ENCODE measurements around the gene THBS3.
"Not testable (repeated sequence)": the region's sequence is repeated elsewhere in the genome, so short reads cannot be mapped to it uniquely, and the experiment has no call there.

THBS3 gene

DNA sequence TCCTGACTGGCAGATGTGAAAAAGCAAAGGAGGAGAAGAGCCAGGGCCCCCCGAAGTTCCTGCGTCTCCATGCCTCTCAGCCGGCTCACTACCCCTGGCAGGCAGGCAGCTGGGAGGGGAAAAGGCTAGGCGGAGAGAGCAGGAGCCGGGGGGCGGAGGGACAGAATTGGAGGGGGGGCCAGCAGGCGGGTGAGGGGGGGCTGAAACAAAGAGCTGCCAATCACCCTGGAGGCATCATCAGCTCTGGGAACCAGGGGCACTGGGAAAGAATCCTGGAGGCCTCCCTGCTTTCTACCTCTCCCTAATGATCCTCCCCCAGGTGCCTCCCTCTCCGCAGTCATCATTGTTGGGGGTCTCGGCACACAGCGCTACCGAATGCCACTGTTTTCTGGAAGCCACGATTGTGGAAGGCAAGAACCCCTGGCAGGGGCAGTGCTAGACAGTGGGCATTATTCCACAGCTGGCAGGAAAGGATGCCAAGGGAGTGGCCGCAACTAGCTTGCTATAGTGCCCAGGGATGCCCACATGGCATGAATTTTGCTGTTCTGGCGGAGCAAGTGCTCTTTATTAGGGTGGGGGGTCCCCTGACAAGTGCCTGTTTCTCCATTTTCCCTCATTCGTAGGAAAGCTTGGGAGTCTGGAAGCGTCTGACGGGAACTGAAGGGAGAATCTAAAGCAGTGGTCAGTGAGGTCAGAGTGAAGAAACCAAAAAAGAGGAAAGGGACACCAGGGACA is at the start of gene THBS3:
Gene THBS3 (minus strand): TSS at position 92 of the 735 bp plus-strand sequence. CDS start 21 bp downstream, at position 71.
- no peak for DNase-seq (ENCODE audit: low read depth, low spot score)

DNA sequence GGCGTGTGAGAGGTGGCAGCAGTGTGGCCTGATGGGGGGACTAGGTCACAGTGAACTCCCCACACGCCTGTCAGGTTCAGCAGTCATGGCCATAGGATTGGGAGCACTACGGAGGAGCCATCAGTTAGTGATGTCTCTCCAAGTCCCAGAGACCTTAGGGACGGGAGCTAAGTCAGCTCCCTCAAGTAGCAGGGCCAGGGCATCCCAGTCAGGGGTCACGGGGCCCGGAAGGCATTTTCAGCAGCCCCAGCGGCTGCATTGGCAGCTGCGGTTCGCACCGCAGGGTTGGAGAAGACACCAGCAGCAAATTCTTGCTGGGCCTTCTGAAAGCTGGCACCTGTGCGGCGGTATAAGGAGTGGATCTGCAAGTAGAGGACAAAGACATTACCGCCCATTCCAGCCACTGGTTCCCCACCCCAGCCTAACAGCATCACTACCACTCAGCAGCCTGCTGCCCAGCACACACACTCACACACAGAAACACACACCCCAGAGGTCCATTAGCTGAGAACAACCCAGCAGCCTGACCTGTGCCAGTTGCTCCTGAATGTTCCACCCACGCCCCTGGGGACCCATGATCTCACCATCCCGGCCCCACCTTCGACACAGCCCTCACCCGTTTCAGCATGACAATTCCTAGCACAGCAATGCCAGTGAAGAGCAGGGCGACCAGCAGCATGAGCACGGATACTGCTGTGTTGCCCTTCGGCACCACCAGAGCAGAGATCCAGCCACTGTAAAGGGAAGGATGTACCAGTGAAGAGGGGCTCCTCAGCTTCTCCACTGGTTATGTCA is 48.6 kb upstream of the THBS3 start:
- DNase-seq (ENCODE audit: low read depth, low spot score) = no peak

DNA sequence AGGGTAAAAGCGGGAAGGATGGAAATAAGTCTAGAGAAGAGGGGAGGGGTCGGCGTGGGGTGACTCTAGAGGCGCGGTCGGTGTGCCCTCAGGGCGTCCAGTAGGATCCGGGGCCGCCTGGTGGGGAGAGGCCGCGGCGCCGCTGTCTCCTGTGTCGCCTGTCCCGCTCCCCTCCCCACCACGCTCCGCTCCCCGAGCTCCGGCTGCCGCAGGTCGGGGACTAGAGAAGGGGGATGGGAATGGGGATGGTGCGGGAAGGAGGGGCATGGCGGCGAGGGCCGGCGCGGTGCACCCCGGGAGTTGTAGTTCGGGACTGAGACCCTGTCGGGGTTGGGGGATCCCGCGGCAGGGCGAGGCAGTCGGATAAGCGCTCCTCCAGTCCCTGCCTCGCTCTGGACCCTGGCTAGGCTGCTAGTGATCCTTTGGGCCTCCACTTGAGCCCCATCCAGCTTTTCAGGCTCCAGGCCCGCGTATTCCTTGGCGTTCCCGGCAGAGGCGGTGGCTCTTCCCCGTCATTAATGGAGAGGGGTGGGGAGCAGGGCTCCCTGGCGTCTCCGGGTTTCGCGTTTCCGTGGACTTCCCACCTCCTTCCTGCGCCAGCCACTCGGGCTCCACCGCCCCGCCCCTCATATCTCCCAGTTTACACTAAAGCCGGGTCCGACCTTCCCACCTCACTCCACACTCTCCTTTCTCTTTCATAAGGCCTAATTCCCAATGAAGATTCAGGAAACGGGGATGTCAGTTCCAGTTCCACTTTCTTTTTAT is 47.7 kb upstream of the THBS3 start, which contains the start of gene ENTREP3:
Gene ENTREP3 (minus strand): TSS at position 241 of the 765 bp plus-strand sequence. CDS start 606 bp downstream, outside the sequence.
- peak; percentile 62 for DNase-seq (ENCODE audit: low read depth, low spot score)

DNA sequence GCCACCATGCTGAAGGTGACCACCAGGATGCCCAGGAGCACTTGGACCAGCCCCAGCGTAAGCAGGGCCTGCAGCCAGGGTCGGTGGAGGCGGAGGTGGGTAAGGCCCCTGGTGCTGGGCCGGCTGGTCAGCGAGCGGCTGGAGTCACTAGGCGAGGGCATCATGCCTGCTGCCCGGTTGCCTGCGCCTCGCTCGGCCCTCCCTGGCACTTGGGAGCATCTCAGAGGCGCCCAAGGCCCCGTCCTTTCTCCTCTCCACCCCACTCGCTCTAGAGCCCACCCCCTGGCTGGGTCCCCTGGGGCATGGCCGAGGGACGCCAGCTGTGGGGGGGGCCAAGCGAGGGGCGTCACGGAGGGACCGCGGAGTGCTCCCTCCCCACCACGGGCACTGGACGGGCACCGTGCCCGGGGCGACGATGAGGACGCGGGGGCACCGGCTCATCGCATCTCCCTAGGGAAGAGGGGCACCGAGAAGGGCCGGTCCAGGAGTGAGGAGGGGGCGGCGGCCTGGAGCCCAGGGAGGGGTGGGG is 47.1 kb upstream of the THBS3 start:
- DNase-seq (ENCODE audit: low read depth, low spot score) = no peak

DNA sequence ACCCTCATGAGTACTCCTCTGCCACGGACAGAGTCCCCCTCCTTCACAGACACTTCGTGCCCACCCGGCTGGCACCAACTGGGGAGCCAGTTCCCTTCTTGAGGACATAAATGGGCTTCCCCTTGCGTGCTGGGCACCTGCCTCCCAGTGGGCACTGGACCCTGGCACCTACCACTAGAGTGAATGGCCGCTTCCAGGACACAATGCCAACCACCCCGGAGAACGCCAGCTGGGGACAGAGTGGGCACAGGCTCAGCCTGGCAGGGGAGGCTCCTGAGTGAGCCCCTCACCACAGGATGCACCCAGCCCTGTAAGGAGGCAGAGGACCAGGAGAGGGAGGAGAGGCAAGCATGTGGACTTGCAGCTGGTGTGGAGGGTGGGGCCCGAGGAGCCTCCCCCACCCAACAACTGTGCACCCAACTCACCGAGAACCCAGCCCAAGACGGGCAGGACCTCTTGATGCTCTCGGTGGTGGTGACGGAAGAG is 46.6 kb upstream of the THBS3 start:
- DNase-seq (ENCODE audit: low read depth, low spot score) = no peak

DNA sequence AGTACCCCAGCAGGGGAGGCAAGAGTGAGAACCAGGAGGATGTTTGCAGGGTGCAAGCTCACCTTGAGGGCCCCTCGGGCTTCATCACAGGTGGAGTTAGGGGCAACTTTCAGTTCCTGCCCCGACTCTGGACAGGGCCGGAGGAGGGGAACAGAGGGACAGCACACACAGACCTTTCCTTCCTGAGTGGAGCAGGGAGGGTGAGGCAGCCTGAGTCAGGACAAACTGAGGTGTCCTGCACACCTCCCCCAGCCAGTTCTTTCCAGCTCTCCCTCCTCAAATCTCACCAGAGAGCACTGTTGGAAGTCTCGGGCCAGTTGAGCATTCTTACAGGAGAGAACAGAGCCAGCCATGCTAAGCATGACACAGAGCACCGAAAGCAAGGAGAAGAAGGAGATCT is 46.1 kb upstream of the THBS3 start:
- DNase-seq (ENCODE audit: low read depth, low spot score) = no peak

DNA sequence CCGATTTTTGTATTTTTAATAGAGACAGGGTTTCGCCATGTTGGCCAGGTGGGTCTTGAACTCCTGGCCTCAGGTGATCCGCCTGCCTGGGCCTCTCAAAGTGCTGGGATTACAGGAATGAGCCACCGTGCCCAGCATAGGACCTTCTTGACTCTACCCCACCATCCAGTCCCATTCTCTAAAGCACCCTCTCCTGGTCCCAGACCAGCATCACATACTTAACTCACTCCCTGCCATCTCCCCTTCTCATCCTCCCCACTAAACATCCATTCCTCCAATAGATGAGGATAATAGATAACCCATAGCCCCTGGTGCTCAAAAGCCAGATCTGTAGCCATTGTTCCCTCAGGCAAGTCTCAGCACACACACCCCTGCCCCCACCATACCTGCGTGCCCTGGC is 45.5 kb upstream of the THBS3 start:
- DNase-seq (ENCODE audit: low read depth, low spot score) = no peak

DNA sequence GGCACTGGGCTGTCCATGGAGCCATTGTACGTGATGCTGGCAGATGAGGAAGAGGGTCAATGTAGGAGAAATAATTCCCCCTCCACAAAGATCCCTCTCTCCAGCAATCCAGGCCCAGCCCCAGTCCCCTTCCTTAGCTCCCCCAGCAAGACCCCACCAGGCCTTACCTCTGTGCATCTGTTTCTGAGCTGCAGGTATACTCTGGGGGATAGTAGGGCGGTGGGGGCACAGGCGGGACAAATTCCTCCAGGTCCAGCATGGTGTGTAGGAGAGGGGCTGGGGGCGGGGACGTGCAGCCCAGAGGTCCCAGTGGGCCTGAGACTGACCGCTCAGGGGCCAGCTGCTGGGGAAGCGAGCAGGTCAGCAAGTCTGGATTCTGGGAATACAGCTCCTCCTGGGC is 43.9 kb upstream of the THBS3 start:
- DNase-seq (ENCODE audit: low read depth, low spot score) = no peak

DNA sequence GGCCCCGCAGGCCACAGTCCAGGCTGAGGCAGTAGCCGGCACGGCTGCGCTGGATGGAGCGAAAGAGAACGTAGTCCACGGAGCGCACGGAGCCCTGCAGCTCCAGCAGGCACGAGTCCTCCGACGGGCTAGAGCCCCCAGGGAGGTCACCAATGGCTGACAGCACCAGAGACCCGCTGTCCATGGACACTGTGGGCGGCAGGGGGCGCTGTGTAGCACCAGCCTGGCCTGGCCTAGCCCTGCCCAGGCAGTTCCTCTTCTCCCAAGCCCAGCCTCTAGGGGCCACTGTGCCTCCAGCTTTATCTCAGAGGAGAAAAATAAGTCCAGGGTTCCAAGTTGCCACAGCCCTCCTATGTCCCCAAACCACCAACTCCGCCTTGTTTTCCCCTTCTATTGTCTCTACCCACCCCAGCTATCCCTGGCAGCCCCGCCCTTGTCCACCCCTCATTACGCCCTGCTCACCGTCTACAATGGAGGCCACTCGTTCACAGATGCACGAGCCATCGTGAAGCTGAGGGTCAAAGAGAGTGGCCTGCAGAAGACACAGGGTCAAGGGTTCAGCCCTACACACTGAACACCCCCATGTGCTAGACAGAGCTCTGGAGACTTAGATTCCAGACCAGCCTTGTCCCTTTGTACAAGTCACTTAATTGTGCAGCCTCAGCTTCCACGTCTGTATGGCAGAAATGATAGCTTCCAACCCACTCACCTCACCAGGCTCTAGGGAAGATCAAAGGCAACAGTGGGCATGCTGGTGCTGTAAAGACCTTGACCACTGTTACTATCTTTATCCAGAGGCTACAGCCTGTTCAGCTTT is 43.1 kb upstream of the THBS3 start:
- DNase-seq (ENCODE audit: low read depth, low spot score) = peak; percentile 93

DNA sequence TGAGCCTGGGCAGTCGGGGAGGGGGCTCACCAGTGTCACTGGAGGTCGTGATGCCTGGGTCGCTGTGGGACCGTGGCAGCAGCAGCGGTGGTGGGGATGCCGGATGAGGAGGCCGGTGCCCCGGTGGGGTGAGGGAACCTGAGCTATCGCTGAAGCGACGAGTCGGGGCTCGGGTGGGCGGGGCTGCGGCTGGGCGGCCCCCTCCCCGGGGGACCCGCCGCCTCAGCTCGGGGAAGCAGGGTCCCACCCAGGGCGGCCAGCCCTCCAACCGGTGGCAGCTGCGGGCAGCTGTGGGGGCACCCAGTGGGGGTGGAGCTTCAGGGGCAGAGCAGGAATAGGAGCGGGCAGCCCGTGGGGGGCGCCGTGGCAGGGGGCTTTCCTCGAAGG is 42.5 kb upstream of the THBS3 start:
- no peak for DNase-seq (ENCODE audit: low read depth, low spot score)

DNA sequence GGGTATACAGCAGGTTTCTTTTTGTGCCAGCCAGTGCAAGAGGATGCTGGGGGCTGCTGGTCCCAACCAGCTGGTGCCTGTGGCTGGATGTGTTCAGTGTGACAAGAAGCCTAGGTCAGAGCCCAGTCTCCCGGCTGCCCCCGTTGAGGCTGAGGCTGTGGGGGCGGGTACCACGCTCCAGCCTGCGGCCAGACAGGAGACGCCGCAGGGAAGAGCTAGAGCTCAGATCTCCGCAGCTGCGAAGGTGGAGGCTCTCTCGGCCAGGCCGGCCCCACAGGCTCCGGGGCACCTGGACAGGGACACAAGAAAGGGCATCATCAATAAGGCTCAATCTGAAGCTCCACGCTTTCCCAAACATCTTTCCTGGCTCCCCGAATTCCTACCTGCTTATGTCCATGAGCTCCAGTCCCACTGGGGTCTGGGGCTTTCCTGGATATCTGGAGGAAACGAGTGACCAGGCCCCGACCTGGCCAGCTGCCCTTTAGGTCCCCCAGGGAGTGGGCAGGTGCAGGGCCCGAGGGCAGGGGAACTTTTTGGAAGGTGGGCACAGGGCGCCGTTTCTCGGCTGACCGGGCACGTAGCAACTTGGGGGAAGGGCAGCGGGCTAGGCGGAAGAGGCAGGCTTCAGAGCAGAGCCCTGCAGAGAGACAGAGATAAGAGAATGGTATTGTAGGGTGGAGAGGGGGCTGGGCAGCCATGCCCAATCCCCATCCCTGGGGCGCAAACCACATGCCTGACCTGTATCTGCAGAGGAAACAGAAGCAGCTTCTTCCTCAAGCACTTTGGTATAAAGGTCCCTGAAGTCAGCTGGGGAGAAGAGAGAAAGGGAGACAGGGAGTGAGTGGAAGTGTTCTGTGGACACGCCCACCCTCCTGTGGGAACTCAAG is 40.2 kb upstream of the THBS3 start:
- DNase-seq (ENCODE audit: low read depth, low spot score) = no peak

DNA sequence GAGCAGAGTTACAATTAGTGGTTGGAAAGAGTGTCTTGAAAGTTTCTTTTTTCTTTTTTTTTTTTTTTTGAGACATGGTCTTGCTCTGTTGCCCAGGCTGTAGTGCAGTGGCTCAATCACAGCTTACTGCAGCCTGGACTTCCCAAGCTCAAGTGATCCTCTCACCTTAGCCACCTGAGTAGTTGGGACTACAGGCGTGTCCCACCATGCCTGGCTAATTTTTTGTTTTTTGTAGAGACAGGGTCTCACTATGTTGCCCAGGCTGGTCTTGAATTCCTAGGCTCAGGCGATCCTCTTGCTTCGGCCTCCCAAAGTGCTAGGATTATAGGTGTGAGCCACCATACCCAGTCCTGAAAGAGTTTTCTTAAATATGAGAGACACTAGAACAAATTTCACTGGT is 39.1 kb upstream of the THBS3 start:
- DNase-seq (ENCODE audit: low read depth, low spot score) = not testable (repeated sequence)

DNA sequence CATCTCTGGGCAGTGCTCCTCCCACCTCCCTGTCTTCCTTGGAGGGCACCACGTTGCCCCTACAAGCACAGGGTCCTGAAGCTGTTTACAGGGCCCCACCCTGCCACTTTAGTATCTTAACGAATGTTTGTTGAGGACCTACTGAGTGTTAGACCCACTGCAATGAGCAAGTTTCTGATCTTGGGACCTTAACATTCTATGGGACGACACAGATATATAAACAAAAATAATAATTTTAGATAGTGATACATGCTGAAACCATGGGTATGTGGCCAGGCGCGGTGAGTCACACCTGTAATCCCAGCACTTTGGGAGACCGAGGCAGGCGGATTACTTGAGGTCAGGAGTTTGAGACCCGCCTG is 37.4 kb upstream of the THBS3 start:
- no peak for DNase-seq (ENCODE audit: low read depth, low spot score)

DNA sequence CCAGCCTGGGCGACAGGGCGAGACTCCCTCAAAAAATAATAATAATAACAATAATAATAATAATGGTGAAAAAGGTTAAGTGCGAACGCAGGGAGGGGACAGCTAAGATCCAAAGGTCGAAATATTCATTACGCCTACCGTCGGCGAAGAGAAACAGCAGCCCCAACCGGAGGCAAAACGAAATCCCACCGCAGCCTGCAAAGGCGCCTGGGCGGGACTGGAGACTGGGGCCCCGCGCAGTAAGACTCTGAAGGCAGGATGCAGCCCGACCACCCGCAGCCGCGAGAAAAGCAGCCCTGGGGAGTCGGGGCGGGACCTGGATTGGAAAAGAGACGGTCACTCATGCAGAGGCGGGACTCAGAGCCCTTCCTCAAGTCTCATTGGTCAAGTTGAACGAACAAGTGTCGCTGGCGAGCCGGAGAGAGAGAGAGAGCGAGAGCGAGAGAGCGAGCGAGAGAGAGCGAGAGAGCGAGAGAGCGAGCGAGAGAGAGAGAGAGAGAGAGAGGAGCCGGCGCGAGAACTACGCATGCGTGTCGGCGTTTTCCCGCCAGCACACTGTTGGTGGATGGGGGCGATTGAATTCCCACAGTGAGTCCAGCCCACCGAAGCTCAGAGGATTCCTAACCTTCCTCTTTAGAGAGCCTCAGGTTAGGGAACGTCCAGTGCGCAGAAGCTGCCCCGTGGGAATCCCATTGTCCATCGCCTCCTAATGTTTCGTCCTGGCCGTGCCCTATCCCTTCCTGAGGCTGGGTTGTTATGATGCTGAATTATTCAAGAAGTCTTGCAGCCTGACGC is 36.9 kb upstream of the THBS3 start:
- DNase-seq (ENCODE audit: low read depth, low spot score) = peak; percentile 86

DNA sequence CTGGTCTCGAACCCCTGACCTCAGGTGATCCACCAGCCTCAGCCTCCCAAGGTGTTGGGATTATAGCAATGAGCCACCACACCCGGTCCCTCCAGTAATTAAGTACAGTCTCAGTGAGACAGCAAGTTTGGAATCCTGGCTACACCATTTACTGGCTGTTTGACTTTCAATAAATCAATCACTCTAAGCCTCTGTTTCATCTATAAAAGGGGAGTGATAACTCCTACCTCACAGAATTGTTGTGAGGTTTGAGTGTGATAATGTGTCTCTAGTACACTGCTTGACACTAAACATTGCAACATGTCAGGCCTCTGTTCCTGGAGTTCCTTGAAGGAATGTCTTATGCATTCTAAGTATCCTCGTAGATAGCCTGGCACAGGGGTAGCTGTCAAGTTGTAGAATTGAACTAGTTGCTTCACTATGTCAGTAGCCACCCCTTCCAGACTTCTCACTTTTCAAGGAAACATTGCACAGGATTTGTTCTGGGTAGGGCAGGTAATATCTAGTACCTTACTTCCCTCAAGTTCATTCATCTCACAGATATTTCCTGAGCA is 35.2 kb upstream of the THBS3 start:
- DNase-seq (ENCODE audit: low read depth, low spot score) = no peak

DNA sequence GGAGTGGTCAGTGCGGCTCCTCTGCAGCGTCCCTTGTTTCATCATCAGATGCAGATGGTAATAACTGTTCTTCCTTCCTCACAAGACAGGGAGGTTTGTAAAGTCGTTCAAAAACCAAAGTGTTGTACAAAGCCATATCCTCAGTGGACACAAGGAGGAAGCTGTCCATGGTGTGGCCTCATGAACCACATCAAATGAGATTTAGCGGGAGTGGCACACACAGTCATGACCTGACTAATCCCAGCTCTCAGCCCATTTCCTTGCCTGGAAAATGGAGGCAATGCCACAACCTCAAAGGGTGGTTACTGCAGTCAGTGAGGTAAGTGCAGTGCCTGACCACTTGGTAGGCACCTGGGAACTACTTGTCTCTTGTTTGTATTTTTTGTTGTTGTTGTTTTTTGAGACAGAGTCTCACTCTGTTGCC is 34.2 kb upstream of the THBS3 start:
- no peak for DNase-seq (ENCODE audit: low read depth, low spot score)

DNA sequence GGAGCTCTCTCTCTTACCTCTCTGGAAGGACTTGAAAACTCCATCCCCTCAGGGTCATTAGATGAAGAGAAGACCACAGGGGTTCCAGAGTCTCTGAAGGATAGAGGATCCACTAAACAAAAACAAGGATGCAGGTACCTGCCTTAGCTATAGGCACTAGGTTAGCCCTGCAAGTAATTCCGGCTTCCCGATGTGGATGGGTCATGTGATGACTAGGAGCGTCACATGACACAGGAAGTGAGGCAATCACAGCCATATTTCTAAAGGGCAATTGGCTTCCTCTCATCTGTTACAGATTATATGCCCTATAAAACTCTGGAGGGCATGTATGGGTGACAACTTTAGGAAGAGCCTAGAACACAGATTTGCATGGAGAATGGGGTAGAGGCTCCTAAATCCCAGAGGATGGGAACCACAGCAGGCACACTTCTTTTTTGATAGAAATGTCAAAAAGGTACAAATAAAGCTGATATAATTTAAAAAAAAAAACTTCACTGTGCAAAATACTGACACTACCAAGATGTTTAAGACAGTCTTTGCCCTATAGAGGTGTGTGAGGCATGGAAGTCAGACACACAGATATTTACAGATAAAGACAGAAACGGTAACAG is 33.5 kb upstream of the THBS3 start:
- DNase-seq (ENCODE audit: low read depth, low spot score) = no peak

DNA sequence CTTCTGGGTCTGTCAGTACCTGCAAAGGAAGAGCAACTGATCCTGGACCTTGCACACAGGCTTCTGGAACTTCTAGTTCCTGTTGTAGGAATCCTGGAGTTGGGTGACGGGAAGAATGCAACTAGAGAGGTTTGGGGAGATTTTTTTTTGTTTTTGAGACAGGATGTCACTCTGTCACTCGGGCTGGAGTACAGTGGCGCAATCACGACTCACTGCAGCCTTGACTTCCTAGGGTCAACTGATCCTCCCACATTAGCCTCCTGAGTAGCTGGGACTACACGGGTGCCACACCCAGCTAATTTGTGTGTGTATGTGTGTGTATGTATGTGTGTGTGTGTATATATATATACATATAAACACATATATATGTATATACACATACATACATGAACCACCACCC is 28.8 kb upstream of the THBS3 start:
- no peak for DNase-seq (ENCODE audit: low read depth, low spot score)

Data from activated naive CD8-positive, alpha-beta T cell treated with anti-CD3 and anti-CD28 coated beads, Interleukin-2, amount 50 U/mL, for 16 hours (primary cell).